PFSK-1 (cell line): ENCODE measurements around the gene PTPDC1.
A peak's percentile ranks its signal among the peaks of the same experiment; 100 is the strongest.

Experiments
- FOXP2 ChIP-seq: optimal IDR thresholded peaks from 2 replicates; pipeline ENCODE3; 2011; ENCODE audit warnings: borderline replicate concordance, control low read depth, inconsistent platforms; ENCODE audit not compliant: insufficient read depth; ENCODE audit errors: extremely low read length, extremely low read depth
- POLR2AphosphoS5 ChIP-seq: IDR thresholded peaks from 2 replicates; pipeline ENCODE4 v1.6.1; 2012; ENCODE audit warnings: low read depth, mild to moderate bottlenecking, control low read depth, low read length, moderate library complexity
- SIN3A ChIP-seq: IDR thresholded peaks from 2 replicates; pipeline ENCODE4 v1.6.1; 2012; ENCODE audit warnings: mild to moderate bottlenecking, low read length, moderate library complexity, borderline replicate concordance; ENCODE audit not compliant: insufficient read depth
- TAF1 ChIP-seq: IDR thresholded peaks from 2 replicates; pipeline ENCODE4 v1.6.1; 2012; ENCODE audit warnings: low read length, control low read depth, borderline replicate concordance; ENCODE audit not compliant: insufficient read depth

- TF ChIP-seq POLR2AphosphoS5, result peak; percentile 51; the same call in 1 of the 2 replicates
- no peak for TF ChIP-seq TAF1
- no peak for TF ChIP-seq SIN3A
- no peak for TF ChIP-seq FOXP2
Observed at GRCh38 chr9:94086486-94087345, 2.5 kb downstream of the PTPDC1 start.
